HL-60/S4 (cell line): ENCODE data around the gene PRSS50.

Experiments used
- in situ Hi-C: fragments of 300-500 bp; cut with MboI; formaldehyde crosslinking; loops from 2 replicates; pipeline ENCODE4 v1.14.3; 2022; ENCODE audit warnings: low sequenced_read_pairs

PRSS50 gene

GRCh38 chr3:46672349-46672695 lies 45.3 kb downstream of the PRSS50 start:
- in situ Hi-C loops: no loop called here

GRCh38 chr3:46671541-46672348 lies 45.9 kb downstream of the PRSS50 start:
- in situ Hi-C loops: no loop called here

- in situ Hi-C loops: no loop called here
These were observed 46.7 kb downstream of the PRSS50 start for GRCh38 chr3:46670891-46671427.

- in situ Hi-C loops: no loop called here
These were observed 47.4 kb downstream of the PRSS50 start for GRCh38 chr3:46670000-46670890.

- in situ Hi-C loops: no loop called here
These were observed 48.3 kb downstream of the PRSS50 start for GRCh38 chr3:46669191-46669999.

- in situ Hi-C loops: no loop called here
These were observed 49.1 kb downstream of the PRSS50 start for GRCh38 chr3:46668591-46668990.

- in situ Hi-C loops: no loop called here
These were observed 49.6 kb downstream of the PRSS50 start for GRCh38 chr3:46668116-46668515.

GRCh38 chr3:46667657-46668056 lies 50.0 kb downstream of the PRSS50 start:
- in situ Hi-C loops: no loop called here

- in situ Hi-C loops: no loop called here
These were observed 50.5 kb downstream of the PRSS50 start for GRCh38 chr3:46667061-46667621.

- in situ Hi-C loops: no loop called here
These were observed 51.2 kb downstream of the PRSS50 start for GRCh38 chr3:46666453-46666845.

GRCh38 chr3:46665763-46666452 lies 51.8 kb downstream of the PRSS50 start:
- in situ Hi-C loops: no loop called here

GRCh38 chr3:46664971-46665762 lies 52.5 kb downstream of the PRSS50 start:
- in situ Hi-C loops: no loop called here

GRCh38 chr3:46664188-46664970 lies 53.3 kb downstream of the PRSS50 start:
- in situ Hi-C loops: no loop called here

GRCh38 chr3:46663591-46664135 lies 54.0 kb downstream of the PRSS50 start:
- in situ Hi-C loops: no loop called here

GRCh38 chr3:46662771-46663551 lies 54.7 kb downstream of the PRSS50 start:
- in situ Hi-C loops: no loop called here
